ENCODE measurements around the gene FKBP5.
A peak's percentile ranks its signal among the peaks of the same experiment; 100 is the strongest.

Gene FKBP5

GRCh38 chr6:35723587-35723986 is 34.9 kb upstream of the FKBP5 start:
- Histone ChIP-seq H2BK15ac (ENCODE audit: low read length) (no peak overlapping the region), H2BK120ac (ENCODE audit: low read depth, low read length) (no peak overlapping the region), H3K9me3 (replicated peaks in 1 of 2; ENCODE audit: control insufficient read depth in 2 of 2, insufficient read depth in 1 of 2, low read depth in 1 of 2, low read length in 2 of 2) (no peaks in the 10 kb centered on the region), H3K36me3 (replicated peaks in 1 of 2; ENCODE audit: control insufficient read depth in 2 of 2, insufficient read depth in 2 of 2, low read length in 2 of 2) (no peaks in the 10 kb centered on the region), H3K4me2 (ENCODE audit: insufficient read depth, low read length, poor library complexity, severe bottlenecking) (no peak overlapping the region), H3K18ac (ENCODE audit: low read length) (peak overlapping the region; percentile 45), H3K4me1 (ENCODE audit: control insufficient read depth in 2 of 2, insufficient read depth in 1 of 2, low read depth in 1 of 2, low read length in 2 of 2) (peaks cover 36% of the 10 kb centered on the region in 2 donors), H3K4me3 (ENCODE audit: low read length in 2 of 2) (no peak overlapping the region), H2AK5ac (ENCODE audit: low read depth, low read length) (no peak overlapping the region), H3K9ac (ENCODE audit: low read depth, low read length, poor library complexity) (no peak overlapping the region), H3K23ac (ENCODE audit: low read depth, low read length, poor library complexity) (no peak overlapping the region), H3K4ac (ENCODE audit: low read length) (no peak overlapping the region), H3K27me3 (ENCODE audit: control insufficient read depth in 3 of 3, insufficient read depth in 3 of 3, low read depth in 1 of 3, low read length in 3 of 3) (peaks cover 0 to 5% (median 0%) of the 10 kb centered on the region in 3 experiments), H2BK5ac (ENCODE audit: low read length) (no peak overlapping the region), H3K79me1 (ENCODE audit: low read depth, low read length) (no peaks in the 10 kb centered on the region), H4K8ac (ENCODE audit: low read depth, low read length) (no peak overlapping the region), H2AFZ (ENCODE audit: low read length) (peak overlapping the region; percentile 54), H3K27ac (replicated peaks; ENCODE audit: low read length) (no peak overlapping the region), H3K14ac (ENCODE audit: low read length) (no peak overlapping the region), H2BK12ac (ENCODE audit: low read length) (no peak overlapping the region), H4K91ac (ENCODE audit: low read depth, low read length, poor library complexity) (no peak overlapping the region)
- DNase-seq (ENCODE audit: low spot score): no peak
- no CpG with 5 or more reads among the region's 2 CpGs for WGBS, 2 donors (ENCODE audit: extremely low coverage in 2 of 2, insufficient read length in 2 of 2, insufficient replicate concordance in 1 of 2)

- no peak overlapping the region for H3K4ac ChIP-seq (ENCODE audit: low read length)
- H3K79me1 ChIP-seq (ENCODE audit: low read depth, low read length): no peaks in the 10 kb centered on the region
- H4K91ac ChIP-seq (ENCODE audit: low read depth, low read length, poor library complexity): no peak overlapping the region
- H2BK12ac ChIP-seq (ENCODE audit: low read length): no peak overlapping the region
- H3K14ac ChIP-seq (ENCODE audit: low read length): no peak overlapping the region
- no peak overlapping the region for H2AK5ac ChIP-seq (ENCODE audit: low read depth, low read length)
- no peak overlapping the region for H3K23ac ChIP-seq (ENCODE audit: low read depth, low read length, poor library complexity)
- no peak overlapping the region for H3K9ac ChIP-seq (ENCODE audit: low read depth, low read length, poor library complexity)
- peaks cover 36 to 39% of the 10 kb centered on the region in 2 donors for H3K4me1 ChIP-seq (ENCODE audit: control insufficient read depth in 2 of 2, insufficient read depth in 1 of 2, low read depth in 1 of 2, low read length in 2 of 2)
- no peak overlapping the region for H3K18ac ChIP-seq (ENCODE audit: low read length)
- no peak overlapping the region for H4K8ac ChIP-seq (ENCODE audit: low read depth, low read length)
- H3K9me3 ChIP-seq (replicated peaks in 1 of 2; ENCODE audit: control insufficient read depth in 2 of 2, insufficient read depth in 1 of 2, low read depth in 1 of 2, low read length in 2 of 2): no peaks in the 10 kb centered on the region
- H2BK120ac ChIP-seq (ENCODE audit: low read depth, low read length): no peak overlapping the region
- WGBS, 2 donors (ENCODE audit: extremely low coverage in 2 of 2, insufficient read length in 2 of 2, insufficient replicate concordance in 1 of 2): no CpG with 5 or more reads among the region's 10 CpGs
- H2BK15ac ChIP-seq (ENCODE audit: low read length): no peak overlapping the region
- H3K36me3 ChIP-seq (replicated peaks in 1 of 2; ENCODE audit: control insufficient read depth in 2 of 2, insufficient read depth in 2 of 2, low read length in 2 of 2): no peaks in the 10 kb centered on the region
- no peak overlapping the region for H3K27ac ChIP-seq (replicated peaks; ENCODE audit: low read length)
- H3K27me3 ChIP-seq (ENCODE audit: control insufficient read depth in 3 of 3, insufficient read depth in 3 of 3, low read depth in 1 of 3, low read length in 3 of 3): peaks cover 0 to 5% (median 0%) of the 10 kb centered on the region in 3 experiments
- no peak overlapping the region for H3K4me3 ChIP-seq (ENCODE audit: low read length in 2 of 2)
- DNase-seq (ENCODE audit: low spot score): no peak
- H3K4me2 ChIP-seq (ENCODE audit: insufficient read depth, low read length, poor library complexity, severe bottlenecking): no peak overlapping the region
- no peak overlapping the region for H2AFZ ChIP-seq (ENCODE audit: low read length)
- H2BK5ac ChIP-seq (ENCODE audit: low read length): no peak overlapping the region
Observed at GRCh38 chr6:35722121-35722761, 33.5 kb upstream of the FKBP5 start.

GRCh38 chr6:35719830-35720733 is 31.4 kb upstream of the FKBP5 start:
- peak overlapping the region; percentile 72 for H3K14ac ChIP-seq (ENCODE audit: low read length)
- H3K23ac ChIP-seq (ENCODE audit: low read depth, low read length, poor library complexity): no peak overlapping the region
- peak overlapping the region; percentile 21 for H3K9ac ChIP-seq (ENCODE audit: low read depth, low read length, poor library complexity)
- H4K8ac ChIP-seq (ENCODE audit: low read depth, low read length): no peak overlapping the region
- H3K18ac ChIP-seq (ENCODE audit: low read length): peak overlapping the region; percentile 89
- no peaks in the 10 kb centered on the region for H3K36me3 ChIP-seq (replicated peaks in 1 of 2; ENCODE audit: control insufficient read depth in 2 of 2, insufficient read depth in 2 of 2, low read length in 2 of 2)
- peak overlapping the region; percentile 31 for H3K27ac ChIP-seq (replicated peaks; ENCODE audit: low read length)
- H4K91ac ChIP-seq (ENCODE audit: low read depth, low read length, poor library complexity): peak overlapping the region; percentile 27
- peak overlapping the region; percentile 27 for H2AK5ac ChIP-seq (ENCODE audit: low read depth, low read length)
- H2AFZ ChIP-seq (ENCODE audit: low read length): peak overlapping the region; percentile 89
- peak overlapping the region; percentile 64 for H2BK12ac ChIP-seq (ENCODE audit: low read length)
- H3K4me3 ChIP-seq (ENCODE audit: low read length in 2 of 2): peak overlapping the region in 1 of 2 donors; percentile 58
- no peaks in the 10 kb centered on the region for H3K27me3 ChIP-seq (ENCODE audit: control insufficient read depth in 3 of 3, insufficient read depth in 3 of 3, low read depth in 1 of 3, low read length in 3 of 3)
- peak overlapping the region; percentile 42 for H2BK120ac ChIP-seq (ENCODE audit: low read depth, low read length)
- no peaks in the 10 kb centered on the region for H3K79me1 ChIP-seq (ENCODE audit: low read depth, low read length)
- DNase-seq (ENCODE audit: low spot score): no peak
- H3K4me1 ChIP-seq (ENCODE audit: control insufficient read depth in 2 of 2, insufficient read depth in 1 of 2, low read depth in 1 of 2, low read length in 2 of 2): peaks cover 22 to 30% of the 10 kb centered on the region in 2 donors
- H3K4me2 ChIP-seq (ENCODE audit: insufficient read depth, low read length, poor library complexity, severe bottlenecking): no peak overlapping the region
- WGBS, 2 donors (ENCODE audit: extremely low coverage in 2 of 2, insufficient read length in 2 of 2, insufficient replicate concordance in 1 of 2): no CpG with 5 or more reads among the region's 21 CpGs
- H2BK15ac ChIP-seq (ENCODE audit: low read length): peak overlapping the region; percentile 76
- no peaks in the 10 kb centered on the region for H3K9me3 ChIP-seq (replicated peaks in 1 of 2; ENCODE audit: control insufficient read depth in 2 of 2, insufficient read depth in 1 of 2, low read depth in 1 of 2, low read length in 2 of 2)
- peak overlapping the region; percentile 18 for H3K4ac ChIP-seq (ENCODE audit: low read length)
- no peak overlapping the region for H2BK5ac ChIP-seq (ENCODE audit: low read length)

- no peak for DNase-seq (ENCODE audit: low spot score)
- Histone ChIP-seq H2BK120ac (ENCODE audit: low read depth, low read length) (no peak overlapping the region), H2BK15ac (ENCODE audit: low read length) (no peak overlapping the region), H2BK5ac (ENCODE audit: low read length) (no peak overlapping the region), H3K9me3 (replicated peaks in 1 of 2; ENCODE audit: control insufficient read depth in 2 of 2, insufficient read depth in 1 of 2, low read depth in 1 of 2, low read length in 2 of 2) (no peaks in the 10 kb centered on the region), H3K23ac (ENCODE audit: low read depth, low read length, poor library complexity) (no peak overlapping the region), H3K4ac (ENCODE audit: low read length) (no peak overlapping the region), H3K79me1 (ENCODE audit: low read depth, low read length) (no peaks in the 10 kb centered on the region), H2AFZ (ENCODE audit: low read length) (peak overlapping the region; percentile 89), H3K27me3 (ENCODE audit: control insufficient read depth in 3 of 3, insufficient read depth in 3 of 3, low read depth in 1 of 3, low read length in 3 of 3) (no peaks in the 10 kb centered on the region), H3K18ac (ENCODE audit: low read length) (peak overlapping the region; percentile 1), H3K36me3 (replicated peaks in 1 of 2; ENCODE audit: control insufficient read depth in 2 of 2, insufficient read depth in 2 of 2, low read length in 2 of 2) (no peaks in the 10 kb centered on the region), H3K9ac (ENCODE audit: low read depth, low read length, poor library complexity) (no peak overlapping the region), H4K8ac (ENCODE audit: low read depth, low read length) (no peak overlapping the region), H3K4me1 (ENCODE audit: control insufficient read depth in 2 of 2, insufficient read depth in 1 of 2, low read depth in 1 of 2, low read length in 2 of 2) (peaks cover 20 to 30% of the 10 kb centered on the region in 2 donors), H2BK12ac (ENCODE audit: low read length) (no peak overlapping the region), H4K91ac (ENCODE audit: low read depth, low read length, poor library complexity) (no peak overlapping the region), H3K27ac (replicated peaks; ENCODE audit: low read length) (no peak overlapping the region), H3K4me3 (ENCODE audit: low read length in 2 of 2) (peak overlapping the region in 1 of 2 donors; percentile 58), H3K4me2 (ENCODE audit: insufficient read depth, low read length, poor library complexity, severe bottlenecking) (no peak overlapping the region), H2AK5ac (ENCODE audit: low read depth, low read length) (peak overlapping the region; percentile 20), H3K14ac (ENCODE audit: low read length) (no peak overlapping the region)
- no CpG with 5 or more reads among the region's 5 CpGs for WGBS, 2 donors (ENCODE audit: extremely low coverage in 2 of 2, insufficient read length in 2 of 2, insufficient replicate concordance in 1 of 2)
Observed at GRCh38 chr6:35719404-35719829, 30.7 kb upstream of the FKBP5 start.

Measured in neuronal stem cell (in vitro differentiated cells).